ENCODE measurements around the gene TRIP11.
"Not testable (repeated sequence)": the region's sequence is repeated elsewhere in the genome, so short reads cannot be mapped to it uniquely, and the experiment has no call there.

The TRIP11 gene

DNA sequence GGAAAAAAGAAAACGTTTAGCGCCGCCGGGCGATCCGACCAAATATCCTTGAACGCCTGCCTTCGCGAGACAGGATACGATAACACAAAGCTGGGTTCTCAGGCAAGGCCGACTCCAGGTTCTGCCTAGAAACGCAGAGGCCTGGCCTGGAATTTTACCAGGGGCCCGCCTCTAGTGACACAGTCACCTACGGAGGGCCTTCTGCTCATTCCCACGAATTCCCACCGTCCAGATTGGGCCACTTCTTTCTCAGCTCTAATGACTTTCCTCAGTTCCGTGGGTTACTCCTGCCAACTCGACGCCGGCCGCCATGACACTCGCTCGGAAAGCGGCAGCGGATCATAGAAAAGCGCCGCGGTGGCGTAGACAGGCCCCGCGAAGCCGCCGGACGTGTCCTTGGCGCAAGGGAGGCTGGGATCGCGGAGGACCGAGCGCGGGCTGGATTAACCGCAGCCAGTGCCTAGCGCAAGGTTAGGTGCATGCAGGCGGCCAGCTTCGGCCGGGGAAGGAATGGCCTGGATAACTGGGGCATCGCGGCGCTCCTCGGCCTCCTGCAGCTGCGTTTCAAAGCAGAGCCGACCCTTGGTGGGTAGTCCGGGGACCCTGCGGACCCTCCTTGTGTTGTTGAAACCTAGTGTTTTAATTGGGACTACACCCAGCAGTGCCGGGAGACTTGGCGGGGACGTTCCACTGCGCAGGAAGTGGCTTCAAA is at the start of gene TRIP11:
Gene TRIP11, minus strand, starts transcription at position 341 of the 712 bp plus-strand sequence. CDS start 374 bp downstream, outside the sequence.
- peak within 1 kb of the TSS; percentile 93 for H3K27ac ChIP-seq
- DNase-seq (ENCODE audit: low read depth, low spot score), result peak; percentile 57

DNA sequence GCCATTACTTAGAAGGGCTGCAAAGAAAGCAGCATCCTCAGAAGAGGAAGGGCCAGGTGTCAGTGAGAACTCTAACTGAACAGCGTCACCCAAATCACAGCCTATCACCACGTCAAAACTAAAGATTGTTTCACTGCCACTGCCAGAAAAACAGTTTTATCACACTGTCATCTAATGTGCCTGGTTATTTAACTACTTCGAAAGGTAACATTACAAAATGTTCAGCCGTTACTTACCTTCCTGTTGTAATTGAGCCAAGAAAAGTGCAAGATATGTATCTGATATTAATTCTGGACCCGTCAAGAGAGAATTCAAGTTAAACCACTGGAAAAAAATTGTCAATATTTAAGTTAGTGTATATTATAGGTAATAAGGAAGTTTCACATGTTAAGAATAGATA is 48.6 kb upstream of the TRIP11 start:
- no peak for DNase-seq (ENCODE audit: low read depth, low spot score)
- no peak overlapping the region for H3K27ac ChIP-seq

DNA sequence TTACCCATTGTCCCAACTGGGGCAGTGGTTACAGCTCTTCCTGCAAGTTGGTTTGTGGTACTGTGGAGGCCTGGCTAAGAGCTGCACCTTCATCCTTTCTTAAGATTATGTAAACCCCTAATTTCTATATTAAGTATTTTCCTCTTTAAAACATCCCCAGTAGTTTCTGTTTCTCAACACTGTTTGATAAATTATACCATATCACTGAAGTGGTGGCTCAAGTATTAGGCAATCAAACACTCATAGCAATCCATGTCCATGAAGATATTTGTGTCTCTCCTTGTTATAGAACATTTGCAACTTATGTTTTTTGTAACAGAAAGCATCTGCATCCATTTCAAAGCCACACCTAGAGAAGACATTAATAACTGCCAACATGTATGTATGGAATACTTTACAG is 34.7 kb upstream of the TRIP11 start:
- H3K27ac ChIP-seq, result no peak overlapping the region
- DNase-seq (ENCODE audit: low read depth, low spot score), result no peak

DNA sequence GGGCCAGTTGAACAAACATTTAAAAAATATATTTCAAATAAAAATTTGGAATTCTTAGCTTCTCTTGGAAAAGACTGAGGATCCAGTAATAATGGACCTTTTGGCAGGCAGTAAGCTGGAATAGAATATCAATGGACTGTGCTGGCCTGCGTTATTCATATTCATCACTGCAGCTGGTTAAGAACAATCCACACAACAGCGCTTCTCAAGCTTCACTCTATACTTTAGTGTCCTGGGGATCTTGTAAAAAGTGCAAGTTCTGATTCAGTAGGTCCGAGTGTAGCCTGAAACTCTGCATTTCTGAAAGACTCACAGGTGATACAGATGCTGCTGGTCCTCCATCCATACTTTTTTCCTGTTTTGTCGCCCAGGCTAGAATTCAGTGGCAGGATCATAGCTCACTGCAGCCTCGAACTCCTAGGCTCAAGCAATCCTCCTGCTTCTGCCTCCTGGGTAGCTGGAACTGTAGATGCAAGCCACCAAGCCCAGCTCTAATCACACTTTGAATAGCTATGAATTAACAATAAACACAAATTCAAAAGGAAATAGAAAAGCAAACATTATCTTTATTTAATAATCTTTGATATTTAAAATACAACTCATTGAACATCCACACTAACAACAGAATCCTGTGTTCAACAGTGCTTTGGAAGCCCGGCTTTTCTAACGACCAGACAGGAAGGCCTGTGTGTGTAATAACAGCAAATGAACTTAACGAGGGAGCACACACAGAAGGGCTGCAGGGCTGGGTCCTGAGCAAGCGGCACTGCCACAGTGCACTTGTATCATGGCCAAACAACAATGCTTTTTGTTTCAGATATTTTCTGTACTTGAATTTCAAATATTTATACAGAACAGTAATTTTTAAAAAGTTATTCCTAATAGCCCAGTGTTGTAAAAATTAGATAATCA is 18.4 kb upstream of the TRIP11 start:
- H3K27ac ChIP-seq, result no peak overlapping the region
- DNase-seq (ENCODE audit: low read depth, low spot score), result no peak

DNA sequence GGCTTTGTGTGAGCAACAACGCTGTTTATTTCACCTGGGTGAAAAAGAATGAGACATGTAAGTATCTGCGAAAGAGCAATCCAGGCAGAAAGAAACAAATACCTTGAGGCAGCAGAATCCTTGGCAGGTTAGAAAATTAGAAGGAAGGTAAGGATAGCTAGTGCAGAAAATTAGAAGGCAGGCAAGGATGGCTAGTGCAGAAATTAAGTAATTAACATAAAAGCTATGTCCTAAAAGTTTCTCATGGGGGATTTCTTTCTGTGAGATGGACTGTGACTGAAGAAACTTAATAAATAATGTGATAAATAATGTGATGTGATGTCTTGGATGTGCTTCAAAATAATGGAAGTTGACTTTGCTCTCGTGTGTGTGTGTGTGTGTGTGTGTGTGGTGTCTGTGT is 9.9 kb upstream of the TRIP11 start:
- no peak for DNase-seq (ENCODE audit: low read depth, low spot score)
- H3K27ac ChIP-seq, result no peak overlapping the region

DNA sequence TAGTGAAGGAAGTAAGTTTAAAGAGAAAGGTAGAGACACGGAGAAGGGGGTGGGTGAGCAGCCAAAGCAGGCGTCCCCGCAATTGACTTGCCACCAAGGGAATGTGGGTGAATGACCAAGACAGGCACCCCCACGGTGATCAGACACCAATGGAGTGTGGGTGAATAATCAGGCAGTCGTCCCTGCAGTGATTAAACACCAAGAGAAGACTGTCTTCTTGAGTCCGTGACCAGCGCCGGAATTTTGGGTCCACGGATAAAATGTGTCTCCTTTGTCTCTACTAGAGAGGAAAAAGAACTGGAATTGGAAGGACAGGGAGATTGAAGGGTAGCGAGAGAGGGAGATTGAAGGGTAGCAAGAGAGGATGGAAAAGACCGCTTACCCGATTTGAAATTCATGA is 9.4 kb upstream of the TRIP11 start:
- H3K27ac ChIP-seq, result not testable (repeated sequence)

DNA sequence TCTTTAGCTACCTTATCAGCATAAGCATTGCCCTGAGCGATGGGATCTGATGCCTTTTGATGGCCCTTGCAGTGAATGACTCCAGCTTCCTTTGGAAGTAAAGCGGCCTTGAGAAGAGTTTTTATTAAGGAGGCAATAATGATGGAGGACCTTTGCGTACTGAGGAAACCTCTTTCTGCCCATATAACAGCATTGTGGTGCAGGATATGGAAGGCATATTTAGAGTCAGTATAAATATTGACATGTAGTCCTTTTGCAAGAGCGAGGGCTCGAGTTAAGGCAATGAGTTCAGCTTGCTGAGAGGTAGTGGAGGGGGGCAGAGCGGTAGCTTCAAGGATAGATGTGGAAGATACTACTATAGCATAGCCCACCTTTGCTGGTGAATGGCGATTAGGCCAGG is 6.0 kb upstream of the TRIP11 start:
- H3K27ac ChIP-seq; DNase-seq (ENCODE audit: low read depth, low spot score): not testable (repeated sequence)

More for the DNA sequence above, 9.4 kb upstream of the TRIP11 start:
- DNase-seq (ENCODE audit: low read depth, low spot score), result not testable (repeated sequence)

DNA sequence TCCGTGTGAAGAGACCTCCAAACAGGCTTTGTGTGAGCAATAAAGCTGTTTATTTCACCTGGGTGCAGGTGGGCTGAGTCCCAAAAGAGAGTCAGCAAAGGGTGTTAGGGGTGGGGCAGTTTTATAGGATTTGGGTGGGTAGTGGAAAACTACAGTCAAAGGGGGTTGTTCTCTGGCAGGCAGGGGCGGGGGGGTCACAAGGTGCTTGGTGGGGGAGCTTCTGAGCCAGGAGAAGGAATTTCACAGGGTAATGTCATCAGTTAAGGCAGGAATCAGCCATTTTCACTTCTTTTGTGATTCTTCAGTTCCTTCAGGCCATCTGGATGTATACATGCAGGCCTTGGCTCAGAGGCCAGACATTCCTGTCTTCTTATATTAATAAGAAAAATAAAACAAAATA is 1.9 kb upstream of the TRIP11 start:
- not testable (repeated sequence) for H3K27ac ChIP-seq; DNase-seq (ENCODE audit: low read depth, low spot score)

DNA sequence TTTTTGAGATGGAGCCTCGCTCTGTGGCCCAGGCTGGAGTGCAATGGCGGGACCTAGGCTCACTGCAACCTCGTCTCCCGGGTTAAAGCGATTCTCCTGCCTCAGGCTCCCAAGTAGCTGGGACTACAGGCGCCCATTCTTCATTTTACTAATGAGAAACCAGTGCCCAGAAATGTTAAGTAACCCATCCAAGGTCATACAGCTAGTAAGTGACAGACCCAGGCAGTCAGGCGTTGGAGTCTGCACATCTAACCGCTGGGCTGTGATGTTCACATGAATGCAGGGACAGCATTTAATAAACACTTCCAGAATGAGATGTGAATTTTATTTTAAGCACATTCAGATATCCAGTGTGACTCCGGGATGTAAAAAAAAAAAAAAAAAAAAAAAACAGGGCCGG is 1.3 kb upstream of the TRIP11 start:
- H3K27ac ChIP-seq, result peak overlapping the region; percentile 93
- no peak for DNase-seq (ENCODE audit: low read depth, low spot score)

DNA sequence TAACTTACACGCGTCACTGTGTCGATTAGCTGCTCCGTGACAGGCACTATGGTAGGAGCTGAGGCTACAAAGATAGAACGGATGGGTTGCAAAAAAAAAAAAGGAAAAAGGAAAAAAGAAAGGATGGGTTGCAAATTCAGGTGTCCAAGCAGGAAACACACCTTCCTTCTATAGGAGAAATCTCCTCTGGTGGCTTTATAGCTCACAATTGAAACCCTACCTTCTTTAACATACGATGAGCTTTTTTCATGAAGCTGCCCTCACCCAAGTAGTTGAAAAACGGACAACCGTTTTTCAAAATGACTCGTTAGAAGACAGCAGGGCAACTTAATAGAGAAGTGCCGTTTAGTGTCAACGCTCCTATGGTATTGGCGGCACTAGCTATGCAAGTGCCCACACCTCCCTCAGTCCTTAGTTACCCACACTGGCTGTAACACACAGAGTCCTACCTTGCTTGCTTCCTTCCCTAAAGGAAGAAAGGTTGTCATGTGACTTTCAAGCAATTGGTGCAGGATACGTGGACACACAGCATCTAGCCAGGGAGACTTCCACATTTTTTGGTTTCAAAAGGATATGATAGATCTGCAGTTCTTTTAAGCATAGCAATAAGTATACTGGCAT is 682 bp upstream of the TRIP11 start:
- DNase-seq (ENCODE audit: low read depth, low spot score), result no peak
- H3K27ac ChIP-seq, result peak overlapping the region; percentile 93

DNA sequence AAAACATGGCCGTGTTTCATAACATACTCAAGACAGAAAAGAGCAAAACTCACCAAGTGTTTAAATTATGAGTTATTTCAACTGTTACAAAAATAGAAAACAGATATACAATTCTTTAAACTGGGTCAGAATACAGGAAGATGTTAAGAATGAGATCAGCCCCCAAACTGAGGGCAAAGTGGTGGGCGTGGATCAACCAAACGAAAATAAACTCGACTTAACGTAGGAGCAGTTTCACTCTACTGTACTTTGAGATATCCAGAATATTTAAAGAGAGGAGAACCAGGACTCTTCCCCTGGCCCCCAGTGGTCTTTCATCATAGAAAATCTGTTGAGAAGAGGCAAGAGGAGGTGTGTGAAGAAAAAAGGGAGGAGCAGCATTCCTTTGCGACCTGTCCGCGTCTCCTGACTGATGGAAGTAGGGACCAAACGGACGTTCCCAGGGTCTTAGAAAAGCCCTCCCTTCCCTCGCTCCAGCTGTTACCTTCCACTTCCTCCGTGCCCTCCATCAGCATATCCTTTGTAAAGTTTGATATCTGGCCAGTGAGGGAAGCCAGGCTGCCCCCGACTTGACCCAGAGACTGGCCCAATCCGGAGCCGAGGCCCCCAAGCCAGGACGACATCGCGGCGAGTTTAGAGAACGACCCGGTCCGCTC is 668 bp downstream of the TRIP11 start:
- no peak for DNase-seq (ENCODE audit: low read depth, low spot score)
- peak overlapping the region; percentile 93 for H3K27ac ChIP-seq

DNA sequence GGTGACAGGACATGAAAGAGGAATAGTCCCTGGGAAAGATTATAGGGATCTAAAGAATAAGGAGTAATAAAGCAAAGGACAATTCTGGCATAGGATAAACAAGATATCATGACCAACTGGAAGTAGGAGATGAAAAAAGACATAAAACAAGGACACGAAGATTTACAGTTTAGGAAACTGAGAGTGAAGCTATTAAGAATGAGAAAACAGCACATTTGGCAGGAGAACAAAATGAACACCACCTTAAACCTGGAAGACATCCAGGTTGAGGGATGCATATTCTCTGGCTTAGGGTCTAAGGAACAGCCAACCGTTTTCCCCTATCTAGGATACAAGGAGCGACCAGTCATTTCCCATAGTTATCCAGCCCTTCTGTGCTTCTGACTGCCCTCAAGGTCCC is 1.9 kb downstream of the TRIP11 start:
- no peak for DNase-seq (ENCODE audit: low read depth, low spot score)
- no peak overlapping the region for H3K27ac ChIP-seq

DNA sequence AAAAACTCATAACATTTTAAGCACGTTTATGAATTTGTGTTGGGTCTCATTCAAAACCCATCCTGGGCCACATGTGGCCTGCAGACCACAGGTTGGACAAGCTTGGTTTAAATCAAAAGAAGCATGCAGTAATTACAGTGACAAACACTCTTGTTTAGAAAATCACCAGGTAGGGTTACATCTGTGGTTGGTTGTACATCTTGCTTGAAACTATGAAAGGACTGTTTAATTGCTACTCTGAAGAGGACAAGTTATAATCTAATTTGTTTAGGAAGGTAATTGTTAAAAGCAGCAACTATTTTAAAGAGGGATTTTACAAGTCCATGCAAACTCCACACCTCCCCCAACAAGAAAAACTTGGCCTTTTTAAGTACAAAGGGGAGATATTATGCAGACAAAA is 4.0 kb downstream of the TRIP11 start:
- H3K27ac ChIP-seq, result no peak overlapping the region
- DNase-seq (ENCODE audit: low read depth, low spot score), result no peak

DNA sequence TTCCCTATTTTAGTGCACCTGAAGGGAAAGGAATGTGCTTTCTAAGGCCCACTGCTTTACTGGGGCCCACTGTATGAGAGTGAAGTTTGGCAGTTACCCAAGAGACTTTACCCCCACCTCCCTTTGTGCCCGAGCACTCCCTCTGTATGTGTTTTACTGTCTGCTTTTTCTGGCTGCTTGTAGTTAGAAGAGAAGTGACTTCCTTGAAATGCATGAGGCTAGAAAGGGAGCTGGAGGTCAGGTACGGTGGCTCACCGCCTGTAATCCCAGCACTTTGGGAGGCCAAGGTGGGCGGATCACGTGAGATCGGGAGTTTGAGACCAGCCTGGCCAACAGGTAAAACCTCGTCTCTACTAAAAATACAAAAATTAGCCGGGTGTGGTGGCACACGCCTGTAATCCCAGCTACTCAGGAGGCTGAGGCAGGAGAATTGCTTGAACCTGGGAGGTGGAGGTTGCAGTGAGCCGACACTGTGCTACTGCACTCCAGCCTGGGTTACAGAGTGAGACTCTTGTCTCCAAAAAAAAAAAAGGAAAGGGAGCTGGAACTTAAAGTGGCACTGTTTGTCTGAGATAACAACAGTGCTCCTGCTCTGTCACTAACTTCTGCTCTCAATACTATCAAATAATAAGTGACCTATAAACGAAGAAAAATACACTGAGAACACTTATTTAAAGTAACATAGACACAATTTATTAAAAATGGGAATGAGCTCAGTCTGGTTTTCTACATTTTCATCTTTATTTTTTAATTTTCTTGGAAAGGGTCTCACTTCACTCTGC is 5.8 kb downstream of the TRIP11 start:
- H3K27ac ChIP-seq, result no peak overlapping the region
- DNase-seq (ENCODE audit: low read depth, low spot score), result no peak

DNA sequence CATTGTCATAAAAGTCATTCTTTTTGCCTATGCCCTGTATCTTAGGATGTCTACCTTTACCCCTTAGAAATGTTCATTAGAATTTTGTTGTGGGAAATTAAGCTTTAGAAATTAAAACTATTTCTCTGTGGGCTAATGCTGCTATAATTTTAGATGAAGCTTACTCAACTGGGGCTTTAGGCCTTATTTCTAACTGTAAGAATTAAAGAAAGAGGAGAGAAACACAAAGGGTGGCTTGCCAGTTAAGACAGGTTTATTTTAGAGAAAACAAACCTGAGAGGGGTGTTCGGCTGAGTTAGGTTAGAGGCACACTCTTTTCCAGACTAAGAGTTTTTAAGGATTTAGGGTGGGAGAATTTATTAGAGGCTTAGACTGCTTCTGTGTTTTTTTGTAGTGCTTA is 6.4 kb downstream of the TRIP11 start:
- no peak overlapping the region for H3K27ac ChIP-seq
- DNase-seq (ENCODE audit: low read depth, low spot score), result no peak

DNA sequence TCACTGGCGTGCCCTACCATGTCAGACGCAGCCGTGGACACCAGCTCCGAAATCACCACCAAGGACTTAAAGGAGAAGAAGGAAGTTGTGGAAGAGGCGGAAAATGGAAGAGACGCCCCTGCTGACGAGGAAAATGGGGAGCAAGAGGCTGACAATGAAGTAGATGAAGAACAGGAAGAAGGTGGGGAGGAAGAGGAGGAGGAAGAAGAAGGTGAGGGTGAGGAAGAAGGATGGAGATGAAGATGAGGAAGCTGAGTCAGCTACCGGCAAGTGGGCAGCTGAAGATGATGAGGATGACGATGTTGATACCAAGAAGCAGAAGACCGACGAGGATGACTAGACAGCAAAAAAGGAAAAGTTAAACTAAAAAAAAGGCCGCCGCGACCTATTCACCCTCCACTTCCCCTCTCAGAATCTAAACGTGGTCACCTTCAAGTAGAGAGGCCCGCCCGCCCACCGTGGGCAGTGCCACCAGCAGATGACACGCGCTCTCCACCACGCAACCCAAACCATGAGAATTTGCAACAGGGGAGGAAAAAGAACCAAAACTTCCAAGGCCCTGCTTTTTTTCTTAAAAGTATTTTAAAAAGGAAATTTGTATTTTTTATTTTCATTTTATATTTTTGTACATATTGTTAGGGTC is 13.2 kb downstream of the TRIP11 start:
- no peak for DNase-seq (ENCODE audit: low read depth, low spot score)

DNA sequence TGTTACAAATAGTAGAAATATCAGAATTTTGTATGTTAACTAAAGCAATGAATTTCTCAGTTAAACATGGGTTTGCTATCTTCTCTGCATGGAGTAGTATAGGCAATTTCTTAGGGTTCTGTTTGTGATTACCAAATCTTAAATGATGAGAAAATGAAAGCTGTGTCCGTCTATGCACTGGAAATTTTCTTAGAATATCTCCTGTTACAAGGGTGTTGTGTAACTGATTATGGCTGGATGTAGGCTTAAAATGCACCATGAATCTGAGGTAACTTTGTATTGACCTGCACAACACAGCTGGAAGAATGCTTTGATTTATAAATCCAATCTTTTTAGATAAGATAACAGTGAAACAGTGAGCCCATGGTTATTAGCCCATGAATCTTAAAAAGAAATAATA is 17.8 kb downstream of the TRIP11 start:
- DNase-seq (ENCODE audit: low read depth, low spot score), result no peak
- no peak overlapping the region for H3K27ac ChIP-seq

More for the DNA sequence above, 13.2 kb downstream of the TRIP11 start:
- H3K27ac ChIP-seq, result no peak overlapping the region

DNA sequence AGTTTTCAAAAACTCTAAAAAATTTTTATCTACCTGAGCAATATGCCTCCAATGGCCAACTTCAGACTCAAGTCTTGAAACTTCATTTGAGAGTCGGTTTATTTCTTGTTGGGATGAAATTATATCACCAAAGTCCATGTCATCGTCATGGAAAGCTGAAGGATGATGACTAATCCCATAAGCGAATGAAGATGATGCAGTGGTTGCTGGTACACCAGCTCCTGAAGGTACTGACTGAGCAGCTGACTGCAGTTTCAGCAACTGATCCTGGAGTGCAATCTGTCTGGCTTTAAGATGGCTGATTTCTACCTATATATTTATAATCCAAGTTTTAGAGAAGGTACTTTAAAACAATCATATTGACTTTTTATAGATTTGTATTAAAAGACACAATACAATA is 18.3 kb downstream of the TRIP11 start:
- no peak for DNase-seq (ENCODE audit: low read depth, low spot score)
- H3K27ac ChIP-seq, result no peak overlapping the region

DNA sequence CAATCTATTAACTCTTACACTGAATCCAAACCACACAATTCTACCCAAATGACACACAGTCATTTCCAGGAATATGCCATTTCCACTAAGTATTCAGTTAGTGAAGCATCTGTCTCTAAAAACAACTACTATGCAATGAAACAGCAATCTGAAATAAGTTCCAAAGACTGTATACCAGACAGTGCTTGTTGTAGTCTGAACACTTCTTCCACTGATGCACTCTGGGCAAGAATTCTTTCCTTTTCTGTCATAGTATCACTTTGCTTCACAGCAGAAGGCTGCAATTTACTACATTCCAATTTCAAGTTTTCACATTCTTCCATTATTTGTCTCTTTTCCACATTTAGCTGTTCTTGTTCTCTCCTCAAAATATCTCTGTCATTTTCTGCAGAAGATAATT is 25.8 kb downstream of the TRIP11 start:
- H3K27ac ChIP-seq, result no peak overlapping the region
- no peak for DNase-seq (ENCODE audit: low read depth, low spot score)
